CD14-positive monocyte (primary cell): ENCODE measurements around the gene AIPL1. TPM values are rescaled to one million over a fixed set of nuclear protein-coding genes. Genes with fewer than 3 reads are reported as not detected.

Experiments used
- DNase-seq, 3 donors: peaks; one replicate each; pipeline ENCODE4 v3.0.0-alpha.2; 2011 to 2022
- H2AFZ ChIP-seq: 2 replicates; pipeline ENCODE4 v1.6.0; 2012; ENCODE audit warnings: mild to moderate bottlenecking, low read depth, low read length, inconsistent platforms; ENCODE audit not compliant: insufficient read depth, poor library complexity, severe bottlenecking
- H3K27ac ChIP-seq, 2 donors: 1 replicate in 1 of 2; 2 replicates in 1 of 2; pipeline ENCODE4 v1.5.1; 2012 to 2013; ENCODE audit warnings: low read length in 2 of 2, control low read depth in 1 of 2, inconsistent platforms in 1 of 2, low read depth in 1 of 2, mild to moderate bottlenecking in 1 of 2
- H3K27me3 ChIP-seq, 2 donors: one replicate each; pipeline versions ENCODE4 v1.6.0 to v1.6.1; 2011 to 2013; ENCODE audit warnings: low read length in 2 of 2; ENCODE audit not compliant: control insufficient read depth in 2 of 2, insufficient read depth in 2 of 2
- H3K36me3 ChIP-seq, 2 donors: replicated peaks in 1 of 2; 1 replicate in 1 of 2; 2 replicates in 1 of 2; pipeline versions ENCODE4 v1.5.1 to v1.6.1; 2012 to 2013; ENCODE audit warnings: low read length in 2 of 2, control low read depth in 1 of 2, inconsistent platforms in 1 of 2, mild to moderate bottlenecking in 1 of 2; ENCODE audit not compliant: insufficient read depth in 2 of 2, control insufficient read depth in 1 of 2
- H3K4me1 ChIP-seq, 2 donors: 1 replicate in 1 of 2; 2 replicates in 1 of 2; pipeline versions ENCODE4 v1.5.1 to v1.6.1; 2012 to 2013; ENCODE audit warnings: low read length in 2 of 2, control low read depth in 1 of 2, inconsistent platforms in 1 of 2, mild to moderate bottlenecking in 1 of 2, moderate library complexity in 1 of 2; ENCODE audit not compliant: insufficient read depth in 2 of 2, control insufficient read depth in 1 of 2
- H3K4me2 ChIP-seq: replicated peaks from 2 replicates; pipeline ENCODE3; 2012; ENCODE audit warnings: low read length, moderate library complexity, mild to moderate bottlenecking; ENCODE audit not compliant: poor library complexity, severe bottlenecking; ENCODE audit errors: extremely low read depth
- H3K4me3 ChIP-seq, 3 experiments: fragments of 200-600 bp in 1 of 3; sonication (generic) in 1 of 3; replicated peaks in 1 of 3; 1 replicate in 2 of 3; 2 replicates in 1 of 3; pipeline ENCODE4 v1.5.1; 2011 to 2013; ENCODE audit warnings: low read length in 3 of 3, mild to moderate bottlenecking in 3 of 3, control low read depth in 2 of 3, low read depth in 2 of 3, inconsistent platforms in 1 of 3, moderate library complexity in 1 of 3
- H3K79me2 ChIP-seq: 2 replicates; pipeline ENCODE4 v1.6.0; 2012; ENCODE audit warnings: mild to moderate bottlenecking, control low read depth, inconsistent platforms, low read length, moderate library complexity; ENCODE audit not compliant: insufficient read depth
- H3K9ac ChIP-seq: 2 replicates; pipeline ENCODE4 v1.6.0; 2017; ENCODE audit warnings: low read length, mild to moderate bottlenecking; ENCODE audit not compliant: insufficient read depth, poor library complexity, severe bottlenecking
- H3K9me3 ChIP-seq, 2 donors: replicated peaks in 1 of 2; 1 replicate in 1 of 2; 2 replicates in 1 of 2; pipeline versions ENCODE4 v1.5.1 to v1.6.1; 2012 to 2013; ENCODE audit warnings: low read length in 2 of 2, control low read depth in 1 of 2; ENCODE audit not compliant: control insufficient read depth in 1 of 2, insufficient read depth in 1 of 2
- H4K20me1 ChIP-seq: 2 replicates; pipeline ENCODE4 v1.6.0; 2012; ENCODE audit warnings: mild to moderate bottlenecking, low read length, control low read depth, moderate library complexity; ENCODE audit not compliant: insufficient read depth
- H3K27ac Mint-ChIP-seq, 7 donors: one replicate each; pipeline ENCODE4 v1.8.0; 2020; ENCODE audit warnings: mild to moderate bottlenecking in 7 of 7, mixed read lengths in 7 of 7, moderate library complexity in 6 of 7, inconsistent platforms in 2 of 7
- H3K27me3 Mint-ChIP-seq, 3 donors: one replicate each; pipeline ENCODE4 v1.8.0; 2021 to 2022; ENCODE audit warnings: low read depth in 3 of 3, mild to moderate bottlenecking in 3 of 3, mixed read lengths in 3 of 3, moderate library complexity in 3 of 3, inconsistent platforms in 1 of 3
- H3K36me3 Mint-ChIP-seq, 2 donors: one replicate each; pipeline ENCODE4 v1.8.0; 2020; ENCODE audit warnings: mixed read lengths in 2 of 2, inconsistent platforms in 1 of 2, mild to moderate bottlenecking in 1 of 2
- H3K4me1 Mint-ChIP-seq: one replicate; pipeline ENCODE4 v1.8.0; 2020; ENCODE audit warnings: mild to moderate bottlenecking, mixed read lengths
- H3K4me3 Mint-ChIP-seq, 2 donors: one replicate each; pipeline ENCODE4 v1.8.0; 2020; ENCODE audit warnings: mild to moderate bottlenecking in 2 of 2, mixed read lengths in 2 of 2, moderate library complexity in 1 of 2
- H3K9me3 Mint-ChIP-seq, 7 donors: one replicate each; pipeline ENCODE4 v1.8.0; 2020 to 2022; ENCODE audit warnings: mixed read lengths in 7 of 7, mild to moderate bottlenecking in 6 of 7, moderate library complexity in 6 of 7, inconsistent platforms in 2 of 7
- WGBS: methylation state at CpG from one replicate; pipeline ENCODE4 v1.1.5; 2013; ENCODE audit warnings: missing lambda C conversion rate; ENCODE audit not compliant: insufficient coverage; 5-methylcytosine and 5-hydroxymethylcytosine counted together
- intact Hi-C, 2 donors: fragments of 100-400 bp; cut with micrococcal nuclease; formaldehyde crosslinking; loops; one replicate each; pipeline versions ENCODE4 v1.15.0 to v1.15.1; 2023
- polyA plus RNA-seq, 3 donors: library from polyadenylated mRNA; depleted of rRNA in 1 of 3; unstranded in 2 of 3; stranded (reverse) in 1 of 3; fragments of 300-500 nt in 2 of 3; fragments of >200 nt in 1 of 3; fragmentation: Illumina TruSeq in 2 of 3; gene quantifications; 1 replicate in 2 of 3; 2 replicates in 1 of 3; pipeline ENCODE4 v1.2.3, GENCODE V29; 2012 to 2021
- TF ChIP-seq, protein P1 (sequence below): fragments of 200-600 bp; IDR thresholded peaks from one replicate; pipeline ENCODE4 v1.8.0; 2022; ENCODE audit warnings: antibody characterized with exemption, mild to moderate bottlenecking

AIPL1 gene
- polyA plus RNA-seq, 3 donors, result not detected

DNA sequence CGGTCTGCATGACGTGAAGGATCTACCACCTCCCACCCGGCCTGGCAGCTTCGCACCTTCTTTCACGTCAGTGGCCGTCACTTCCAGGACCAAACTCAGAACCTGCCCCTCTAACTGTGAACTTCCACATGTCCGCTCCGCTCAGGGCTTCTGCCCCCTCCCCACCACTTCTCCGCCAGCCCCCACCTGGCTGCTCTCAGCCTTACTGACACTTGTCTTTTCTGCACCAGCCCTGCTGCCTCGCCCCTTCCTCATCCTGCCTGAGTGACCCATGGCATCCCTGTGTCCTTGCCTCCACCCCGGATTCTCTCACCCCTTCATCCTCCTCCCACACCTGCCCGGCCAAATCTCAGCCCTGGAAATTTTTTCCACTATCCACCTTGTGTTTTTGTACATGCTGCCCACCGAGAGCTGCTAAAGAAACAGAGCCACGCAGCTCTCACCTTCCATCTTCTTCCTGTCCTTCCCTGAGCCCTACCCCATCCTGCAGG is 23.6 kb upstream of the AIPL1 start:
- 93% methylated on average over 14 of the region's 14 CpGs for WGBS
- TF ChIP-seq, protein P1, sequence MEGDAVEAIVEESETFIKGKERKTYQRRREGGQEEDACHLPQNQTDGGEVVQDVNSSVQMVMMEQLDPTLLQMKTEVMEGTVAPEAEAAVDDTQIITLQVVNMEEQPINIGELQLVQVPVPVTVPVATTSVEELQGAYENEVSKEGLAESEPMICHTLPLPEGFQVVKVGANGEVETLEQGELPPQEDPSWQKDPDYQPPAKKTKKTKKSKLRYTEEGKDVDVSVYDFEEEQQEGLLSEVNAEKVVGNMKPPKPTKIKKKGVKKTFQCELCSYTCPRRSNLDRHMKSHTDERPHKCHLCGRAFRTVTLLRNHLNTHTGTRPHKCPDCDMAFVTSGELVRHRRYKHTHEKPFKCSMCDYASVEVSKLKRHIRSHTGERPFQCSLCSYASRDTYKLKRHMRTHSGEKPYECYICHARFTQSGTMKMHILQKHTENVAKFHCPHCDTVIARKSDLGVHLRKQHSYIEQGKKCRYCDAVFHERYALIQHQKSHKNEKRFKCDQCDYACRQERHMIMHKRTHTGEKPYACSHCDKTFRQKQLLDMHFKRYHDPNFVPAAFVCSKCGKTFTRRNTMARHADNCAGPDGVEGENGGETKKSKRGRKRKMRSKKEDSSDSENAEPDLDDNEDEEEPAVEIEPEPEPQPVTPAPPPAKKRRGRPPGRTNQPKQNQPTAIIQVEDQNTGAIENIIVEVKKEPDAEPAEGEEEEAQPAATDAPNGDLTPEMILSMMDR, result no peak
- Mint-ChIP-seq H3K4me3 (no peak overlapping the region), H3K4me1 (no peaks in the 10 kb centered on the region), H3K9me3 (peaks cover 0 to 2% (median 0%) of the 10 kb centered on the region in 7 donors), H3K27ac (no peak overlapping the region), H3K27me3 (peaks cover 16 to 34% (median 24%) of the 10 kb centered on the region in 3 donors), H3K36me3 (no peaks in the 10 kb centered on the region)
- no peak overlapping the region for H3K4me3 ChIP-seq
- no peak overlapping the region for H3K27ac ChIP-seq
- no peak overlapping the region for H3K9ac ChIP-seq
- intact Hi-C loops, result no loop called here
- no peaks in the 10 kb centered on the region for H4K20me1 ChIP-seq
- H2AFZ ChIP-seq, result no peak overlapping the region
- no peak for DNase-seq
- H3K27me3 ChIP-seq, result peaks cover 7 to 17% of the 10 kb centered on the region in 2 donors
- H3K79me2 ChIP-seq, result no peaks in the 10 kb centered on the region
- no peaks in the 10 kb centered on the region for H3K36me3 ChIP-seq
- H3K9me3 ChIP-seq, result no peaks in the 10 kb centered on the region
- peaks cover 5 to 6% of the 10 kb centered on the region in 2 donors for H3K4me1 ChIP-seq
- H3K4me2 ChIP-seq, result no peak overlapping the region

DNA sequence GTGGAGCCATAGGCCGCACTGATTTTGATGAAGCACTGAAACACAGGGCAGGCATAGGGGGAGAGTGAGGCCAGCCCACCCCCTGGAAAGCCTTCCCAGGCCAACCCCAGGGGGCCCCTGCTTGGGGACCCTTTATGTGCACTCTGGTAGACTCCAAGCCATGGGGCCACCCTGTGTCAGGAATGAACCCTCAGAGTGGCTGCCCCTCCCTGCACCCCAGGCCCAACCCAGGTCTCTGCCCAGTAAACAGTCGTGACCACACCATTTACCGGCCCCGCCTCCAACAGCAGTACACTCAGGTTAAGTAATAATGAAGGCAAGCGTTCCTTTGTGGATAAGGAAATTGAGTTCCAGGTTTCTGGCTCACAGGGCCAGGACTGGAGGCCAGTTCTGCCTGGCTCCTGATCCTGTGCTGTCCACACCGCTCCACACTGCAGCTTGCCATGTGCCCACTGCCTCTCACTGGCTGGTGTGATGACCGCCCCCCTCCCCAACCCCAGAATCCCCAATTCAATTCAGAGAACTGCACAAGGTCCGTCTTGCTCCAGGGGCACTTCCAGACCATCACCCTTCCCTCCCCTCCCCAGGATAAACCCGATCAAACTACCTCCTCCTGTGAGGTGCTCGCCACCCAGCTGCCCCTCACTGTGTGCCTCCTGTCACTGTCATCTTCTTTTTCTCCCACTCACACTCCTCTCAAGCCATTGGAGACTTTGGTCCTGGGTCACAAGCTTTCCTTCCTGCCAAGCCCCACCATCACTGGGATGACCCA is 23.0 kb upstream of the AIPL1 start:
- H3K4me1 Mint-ChIP-seq, result no peaks in the 10 kb centered on the region
- Histone ChIP-seq H3K9ac (no peak overlapping the region), H3K27me3 (peaks cover 7 to 17% of the 10 kb centered on the region in 2 donors), H3K9me3 (no peaks in the 10 kb centered on the region), H3K27ac (no peak overlapping the region), H4K20me1 (no peaks in the 10 kb centered on the region), H3K4me3 (no peak overlapping the region), H2AFZ (no peak overlapping the region), H3K36me3 (no peaks in the 10 kb centered on the region), H3K79me2 (no peaks in the 10 kb centered on the region), H3K4me2 (no peak overlapping the region), H3K4me1 (peaks cover 5 to 6% of the 10 kb centered on the region in 2 donors)
- DNase-seq, result no peak
- H3K27ac Mint-ChIP-seq, result no peak overlapping the region
- H3K9me3 Mint-ChIP-seq, result peaks cover 0 to 2% (median 0%) of the 10 kb centered on the region in 7 donors
- TF ChIP-seq, protein P1, result no peak
- H3K36me3 Mint-ChIP-seq, result peaks cover 0 to 1% of the 10 kb centered on the region in 2 donors
- peak overlapping the region in 1 of 2 donors; percentile 34 for H3K4me3 Mint-ChIP-seq
- intact Hi-C loops, result no loop called here
- WGBS, result 94% methylated on average over 6 of the region's 10 CpGs
- H3K27me3 Mint-ChIP-seq, result peaks cover 20 to 34% (median 26%) of the 10 kb centered on the region in 3 donors
